Measurements from ENCODE around the gene DDAH2. TPM values are rescaled to one million over a fixed set of nuclear protein-coding genes. Genes with fewer than 3 reads are reported as not detected.

Gene DDAH2
- total RNA-seq, 1 experiment from 2014 or later, result 43.4 TPM

DNA sequence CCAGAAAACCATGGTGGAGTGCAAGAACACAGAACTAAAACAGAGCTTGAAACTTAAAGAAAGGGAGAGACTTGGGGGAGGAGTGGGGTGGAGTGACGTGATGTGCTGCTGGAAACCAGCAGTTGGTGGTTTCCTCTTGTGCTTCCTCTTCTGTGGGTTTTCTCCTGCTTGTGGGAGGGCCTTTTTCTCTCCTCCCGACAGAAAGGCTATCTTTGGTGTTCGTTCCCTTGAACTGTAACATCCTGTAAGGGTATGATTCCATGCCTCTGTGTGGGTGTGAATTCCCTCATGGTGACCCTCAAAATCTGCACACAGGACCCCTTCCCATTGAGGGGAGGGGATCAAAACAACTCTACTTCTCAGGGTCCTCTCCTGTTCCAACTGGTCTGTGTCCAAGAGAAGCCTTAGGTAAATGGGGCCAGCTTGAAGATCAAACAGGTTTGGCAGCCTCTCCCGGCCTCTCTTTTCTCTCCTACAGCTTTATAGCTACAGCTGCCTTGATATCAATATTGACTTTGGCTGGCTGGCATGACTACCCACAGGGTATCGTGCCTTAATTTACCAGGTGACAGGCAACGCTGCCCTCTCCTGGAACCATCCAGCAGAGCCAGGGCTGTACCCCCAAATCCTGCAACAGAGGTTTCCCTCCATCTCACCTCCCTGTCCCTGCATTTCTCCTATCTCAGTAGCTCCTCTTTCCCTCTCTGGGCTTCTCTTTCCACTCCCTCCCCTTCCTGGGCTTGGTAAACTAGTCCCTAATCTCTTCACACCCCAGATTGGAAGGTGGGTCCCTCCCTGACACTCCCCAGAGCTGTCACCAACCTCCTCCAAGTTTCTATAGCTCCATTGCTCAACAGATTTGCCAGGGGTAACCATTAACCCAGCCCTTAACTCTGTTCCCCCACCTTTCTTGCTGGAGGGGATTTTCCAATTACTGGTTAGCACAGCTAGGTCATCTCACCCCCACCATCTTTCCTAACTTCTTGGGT is 9.2 kb upstream of the DDAH2 start:
- ChIA-PET CTCF (interaction anchor here (0.6 to 3.6 kb wide), 7 partner anchors 9 to 137 kb away, joined by 3 to 25 read pairs (median 6); partner anchors contain the start of genes DDAH2, GPANK1, LSM2 and LY6G5C), RAD21 (ENCODE audit: low non-redundant PET in 1 of 2, low total read pairs in 2 of 2, uncharacterized antibody in 2 of 2, unreplicated experiment in 2 of 2) (interaction anchor here (0.6 to 1.2 kb wide), 3 partner anchors 32 to 89 kb away, joined by 3 read pairs; no protein-coding TSS in a partner anchor), POLR2A (interaction anchor here (0.6 to 4.3 kb wide), 15 partner anchors 8 to 197 kb away, joined by 3 to 21 read pairs (median 4); partner anchors contain the start of genes ABHD16A, BAG6, CSNK2B and DDX39B)
- Histone ChIP-seq H3K9ac (ENCODE audit: low read length) (peak overlapping the region; percentile 75), H3K4me3 (replicated peaks in 1 of 2; ENCODE audit: low read depth in 1 of 2, low read length in 2 of 2) (peak overlapping the region; percentile 37 to 92), H2AFZ (ENCODE audit: low read depth, low read length, poor library complexity, severe bottlenecking) (peak overlapping the region; percentile 52), H3K4me1 (ENCODE audit: control insufficient read depth in 1 of 2, insufficient read depth in 2 of 2, low read length in 2 of 2) (peaks cover 41 to 67% of the 10 kb centered on the region in 2 experiments), H3K36me3 (ENCODE audit: control insufficient read depth in 1 of 2, insufficient read depth in 2 of 2, low read length in 2 of 2) (peaks cover 22 to 31% of the 10 kb centered on the region in 2 experiments), H3K27me3 (ENCODE audit: insufficient read depth, low read length) (no peaks in the 10 kb centered on the region), H4K20me1 (ENCODE audit: insufficient read depth) (no peaks in the 10 kb centered on the region; the same call in 1 of the 2 replicates), H3K9me3 (ENCODE audit: control insufficient read depth in 1 of 2, insufficient read depth in 1 of 2, low read depth in 1 of 2, low read length in 2 of 2) (no peaks in the 10 kb centered on the region), H3K9me2 (ENCODE audit: insufficient read depth) (no peaks in the 10 kb centered on the region), H3K27ac (ENCODE audit: low read depth, low read length) (peak overlapping the region; percentile 90), H3K79me2 (ENCODE audit: insufficient read depth, low read length) (peaks cover 55% of the 10 kb centered on the region), H3K4me2 (ENCODE audit: low read length) (peak overlapping the region; percentile 83)
- BruUV-seq (replicated peaks), result no TSS peak
- ATAC-seq (no peak), DNase-seq (ENCODE audit: low read depth, low spot score) (no peak)
- TF ChIP-seq SP1 (IDR thresholded peaks at IDR 0.05; ENCODE audit: low read depth), result no peak
- no peak for TF ChIP-seq YY1 (IDR thresholded peaks at IDR 0.05; ENCODE audit: extremely low read depth, insufficient replicate concordance, low read depth, low read length)
- no peak for TF ChIP-seq REST (IDR thresholded peaks at IDR 0.05; ENCODE audit: low read depth)
- TF ChIP-seq, protein P1, sequence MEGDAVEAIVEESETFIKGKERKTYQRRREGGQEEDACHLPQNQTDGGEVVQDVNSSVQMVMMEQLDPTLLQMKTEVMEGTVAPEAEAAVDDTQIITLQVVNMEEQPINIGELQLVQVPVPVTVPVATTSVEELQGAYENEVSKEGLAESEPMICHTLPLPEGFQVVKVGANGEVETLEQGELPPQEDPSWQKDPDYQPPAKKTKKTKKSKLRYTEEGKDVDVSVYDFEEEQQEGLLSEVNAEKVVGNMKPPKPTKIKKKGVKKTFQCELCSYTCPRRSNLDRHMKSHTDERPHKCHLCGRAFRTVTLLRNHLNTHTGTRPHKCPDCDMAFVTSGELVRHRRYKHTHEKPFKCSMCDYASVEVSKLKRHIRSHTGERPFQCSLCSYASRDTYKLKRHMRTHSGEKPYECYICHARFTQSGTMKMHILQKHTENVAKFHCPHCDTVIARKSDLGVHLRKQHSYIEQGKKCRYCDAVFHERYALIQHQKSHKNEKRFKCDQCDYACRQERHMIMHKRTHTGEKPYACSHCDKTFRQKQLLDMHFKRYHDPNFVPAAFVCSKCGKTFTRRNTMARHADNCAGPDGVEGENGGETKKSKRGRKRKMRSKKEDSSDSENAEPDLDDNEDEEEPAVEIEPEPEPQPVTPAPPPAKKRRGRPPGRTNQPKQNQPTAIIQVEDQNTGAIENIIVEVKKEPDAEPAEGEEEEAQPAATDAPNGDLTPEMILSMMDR (IDR thresholded peaks at IDR 0.05 in 2 of 3, conservative IDR thresholded peaks at IDR 0.05 in 1 of 3; ENCODE audit: borderline replicate concordance in 1 of 3, insufficient read depth in 1 of 3, low read depth in 2 of 3, low read length in 2 of 3), result peak in 2 of 3 experiments; percentile 38; a peak in 4 of 6 replicates
- TF ChIP-seq ZFX (IDR thresholded peaks at IDR 0.05), result no peak
- TF ChIP-seq ZNF274 (IDR thresholded peaks at IDR 0.05; ENCODE audit: low read depth, low read length), result no peak
- no peak for TF ChIP-seq SRF (IDR thresholded peaks at IDR 0.05; ENCODE audit: low read depth)
- peak; percentile 24 for TF ChIP-seq POLR2A (IDR thresholded peaks at IDR 0.05; ENCODE audit: borderline replicate concordance, extremely low read depth, insufficient read depth, insufficient read length)
- TF ChIP-seq JUND (IDR thresholded peaks at IDR 0.05), result no peak
- peak; percentile 51 for TF ChIP-seq POLR2AphosphoS5 (IDR thresholded peaks at IDR 0.05; ENCODE audit: low read depth, low read length)
- intact Hi-C loops (cut with micrococcal nuclease), result loop anchor here (1.0 to 5.0 kb wide), 4 partner anchors 35 to 94 kb away; partner anchors contain the start of genes ABHD16A, CSNK2B and LY6G5B
